ENCODE results near the gene TSPAN8. TPM values are rescaled to one million over a fixed set of nuclear protein-coding genes. Genes with fewer than 3 reads are reported as not detected.

TSPAN8 gene
- total RNA-seq, 1 donor from 2014 or later, result 5.5 TPM

DNA sequence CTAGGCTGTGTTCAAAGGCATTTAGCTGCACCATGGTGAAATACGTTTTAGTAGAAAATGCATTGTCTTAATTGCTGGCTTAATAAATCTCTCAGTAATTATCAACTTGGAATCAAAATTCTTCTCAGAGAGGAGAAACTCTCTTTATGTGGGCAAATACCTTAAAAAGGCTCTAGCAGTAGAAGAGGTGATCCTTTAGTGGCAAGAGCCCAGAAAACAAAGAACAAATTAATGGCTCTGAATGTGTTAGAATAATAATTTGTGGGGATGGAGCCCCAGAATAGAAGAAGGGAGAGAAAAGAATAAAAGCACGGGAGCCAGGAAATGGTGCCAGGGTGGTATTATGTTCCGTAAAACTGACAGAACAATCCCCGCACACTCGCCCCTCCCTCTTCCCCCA, 14.8 kb downstream of the TSPAN8 start:
- Histone ChIP-seq H3K9me3 (no peaks in the 10 kb centered on the region), H3K36me3 (no peaks in the 10 kb centered on the region), H3K4me3 (no peak overlapping the region), H3K27me3 (no peaks in the 10 kb centered on the region), H3K4me1 (peaks cover 8 to 12% of the 10 kb centered on the region in 2 donors), H3K27ac (no peak overlapping the region)
- no peak for DNase-seq (ENCODE audit: low spot score in 2 of 2)
- intact Hi-C loops (cut with DNase I), result no loop called here
- TF ChIP-seq, protein P1, sequence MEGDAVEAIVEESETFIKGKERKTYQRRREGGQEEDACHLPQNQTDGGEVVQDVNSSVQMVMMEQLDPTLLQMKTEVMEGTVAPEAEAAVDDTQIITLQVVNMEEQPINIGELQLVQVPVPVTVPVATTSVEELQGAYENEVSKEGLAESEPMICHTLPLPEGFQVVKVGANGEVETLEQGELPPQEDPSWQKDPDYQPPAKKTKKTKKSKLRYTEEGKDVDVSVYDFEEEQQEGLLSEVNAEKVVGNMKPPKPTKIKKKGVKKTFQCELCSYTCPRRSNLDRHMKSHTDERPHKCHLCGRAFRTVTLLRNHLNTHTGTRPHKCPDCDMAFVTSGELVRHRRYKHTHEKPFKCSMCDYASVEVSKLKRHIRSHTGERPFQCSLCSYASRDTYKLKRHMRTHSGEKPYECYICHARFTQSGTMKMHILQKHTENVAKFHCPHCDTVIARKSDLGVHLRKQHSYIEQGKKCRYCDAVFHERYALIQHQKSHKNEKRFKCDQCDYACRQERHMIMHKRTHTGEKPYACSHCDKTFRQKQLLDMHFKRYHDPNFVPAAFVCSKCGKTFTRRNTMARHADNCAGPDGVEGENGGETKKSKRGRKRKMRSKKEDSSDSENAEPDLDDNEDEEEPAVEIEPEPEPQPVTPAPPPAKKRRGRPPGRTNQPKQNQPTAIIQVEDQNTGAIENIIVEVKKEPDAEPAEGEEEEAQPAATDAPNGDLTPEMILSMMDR (IDR thresholded peaks at IDR 0.05), result no peak

DNA sequence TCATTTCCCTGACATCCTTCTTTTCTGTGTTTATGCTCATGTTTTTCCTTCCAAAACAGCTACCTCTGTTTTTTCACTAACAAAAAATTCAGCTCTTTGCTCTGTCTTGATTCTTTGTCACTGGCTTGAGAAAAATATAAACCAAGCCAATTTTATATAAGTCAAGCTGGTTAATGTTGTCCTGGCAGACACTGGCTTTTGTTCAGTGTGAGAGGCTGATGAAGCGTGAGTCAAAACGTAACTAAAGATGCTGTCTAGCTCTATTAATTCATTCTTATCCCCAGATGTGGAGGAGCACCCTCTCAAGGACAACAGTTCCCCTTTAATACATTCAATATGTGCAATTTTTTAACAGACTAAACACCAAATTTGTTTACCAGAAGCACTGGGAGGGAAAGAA, 15.8 kb downstream of the TSPAN8 start:
- DNase-seq (ENCODE audit: low spot score in 2 of 2), result no peak
- peak overlapping the region; percentile 76 to 86 for H3K27ac ChIP-seq

DNA sequence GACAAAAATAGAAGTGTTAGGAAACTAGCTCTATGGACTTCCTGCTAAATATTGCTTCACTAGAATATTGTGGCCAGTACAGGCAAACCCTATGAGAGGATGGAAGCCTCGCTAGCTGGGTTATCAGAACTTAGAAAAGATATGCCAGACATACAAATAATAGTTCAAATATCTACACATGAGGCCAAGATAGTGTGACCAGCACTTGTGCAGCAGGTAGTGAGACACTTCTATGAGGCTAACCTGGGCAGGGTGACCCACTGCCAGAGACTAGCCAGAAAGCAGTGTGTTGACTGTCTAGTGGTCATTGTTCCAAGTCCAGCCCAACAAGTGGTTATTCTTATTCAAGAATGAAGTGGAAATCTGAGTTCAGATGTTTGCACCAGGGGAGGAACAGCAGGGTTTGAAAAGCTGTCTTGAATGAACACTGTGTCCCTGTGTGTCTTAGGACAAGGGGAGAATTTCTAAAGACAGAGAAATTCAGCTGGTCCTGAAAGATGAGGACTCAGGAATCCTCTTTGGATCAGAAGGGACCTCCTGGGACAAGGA, 16.3 kb downstream of the TSPAN8 start:
- no peak overlapping the region for H3K4me3 ChIP-seq
- intact Hi-C loops (cut with DNase I), result no loop called here
- H3K27ac ChIP-seq, result peak overlapping the region; percentile 76 to 86
- H3K27me3 ChIP-seq, result no peaks in the 10 kb centered on the region
- DNase-seq (ENCODE audit: low spot score in 2 of 2), result no peak
- H3K9me3 ChIP-seq, result no peaks in the 10 kb centered on the region
- TF ChIP-seq, protein P1 (IDR thresholded peaks at IDR 0.05), result no peak
- H3K4me1 ChIP-seq, result peaks cover 8 to 12% of the 10 kb centered on the region in 2 donors
- no peaks in the 10 kb centered on the region for H3K36me3 ChIP-seq

More for the DNA sequence above, 15.8 kb downstream of the TSPAN8 start:
- Histone ChIP-seq H3K4me3 (no peak overlapping the region), H3K27me3 (no peaks in the 10 kb centered on the region), H3K4me1 (peaks cover 8 to 12% of the 10 kb centered on the region in 2 donors), H3K36me3 (no peaks in the 10 kb centered on the region), H3K9me3 (no peaks in the 10 kb centered on the region)
- intact Hi-C loops (cut with DNase I), result no loop called here
- TF ChIP-seq, protein P1 (IDR thresholded peaks at IDR 0.05), result no peak

DNA sequence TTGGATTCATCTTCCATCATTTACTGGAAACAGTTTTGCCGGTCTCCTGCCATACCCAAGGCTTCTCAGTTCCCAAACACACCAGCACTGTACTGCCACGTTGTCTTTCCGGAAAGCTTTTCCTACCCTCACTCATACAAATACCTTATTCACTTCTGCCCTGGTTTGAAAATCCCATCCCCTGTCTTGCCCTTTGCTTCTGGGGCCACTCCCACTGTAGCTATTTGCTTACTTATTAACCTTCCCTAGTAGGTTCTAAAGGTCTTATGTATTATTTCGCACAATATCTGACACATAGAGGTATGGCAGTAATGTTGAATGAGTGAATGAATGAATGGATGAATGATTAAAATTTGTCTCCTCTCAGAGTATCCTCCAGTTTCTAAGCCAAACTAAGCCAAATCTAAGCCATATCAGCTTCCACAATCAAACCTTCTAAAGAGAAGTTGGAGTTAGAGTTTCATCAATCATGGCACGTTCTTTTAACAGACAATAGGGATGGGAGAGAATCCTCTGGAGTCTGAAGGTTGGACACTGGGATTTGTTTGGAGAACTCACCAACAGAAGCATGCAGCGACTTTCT, 18.6 kb downstream of the TSPAN8 start:
- intact Hi-C loops (cut with DNase I), result no loop called here
- TF ChIP-seq, protein P1 (IDR thresholded peaks at IDR 0.05), result no peak
- H3K9me3 ChIP-seq, result no peaks in the 10 kb centered on the region

DNA sequence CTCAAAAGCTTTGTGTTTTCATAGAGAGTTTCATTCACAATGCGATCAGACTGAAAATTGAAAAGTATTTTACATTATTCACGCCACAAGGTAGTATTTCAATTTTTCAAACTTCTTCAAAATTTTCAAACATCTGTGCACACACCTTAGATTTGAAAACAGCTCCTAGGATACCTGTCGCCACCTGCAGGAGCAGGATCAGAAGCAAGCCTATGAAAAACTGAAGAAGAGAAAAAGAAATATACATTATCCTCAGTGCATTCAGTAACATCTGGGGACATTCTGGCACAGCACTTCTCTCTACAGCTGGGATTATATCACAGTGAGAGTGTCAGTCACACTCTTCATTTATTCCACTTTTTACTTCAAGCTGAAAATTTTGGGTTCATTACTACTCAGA, 19.8 kb downstream of the TSPAN8 start:
- intact Hi-C loops (cut with DNase I), result no loop called here
- TF ChIP-seq, protein P1 (IDR thresholded peaks at IDR 0.05), result no peak
- Histone ChIP-seq H3K27ac (no peak overlapping the region), H3K4me3 (no peak overlapping the region), H3K9me3 (no peaks in the 10 kb centered on the region), H3K27me3 (no peaks in the 10 kb centered on the region), H3K4me1 (peaks cover 8 to 12% of the 10 kb centered on the region in 2 donors), H3K36me3 (no peaks in the 10 kb centered on the region)
- no peak for DNase-seq (ENCODE audit: low spot score in 2 of 2)

More for the DNA sequence above, 18.6 kb downstream of the TSPAN8 start:
- Histone ChIP-seq H3K27me3 (no peaks in the 10 kb centered on the region), H3K27ac (no peak overlapping the region), H3K4me3 (no peak overlapping the region), H3K4me1 (peaks cover 8 to 12% of the 10 kb centered on the region in 2 donors), H3K36me3 (no peaks in the 10 kb centered on the region)
- no peak for DNase-seq (ENCODE audit: low spot score in 2 of 2)
